ENCODE data around the gene PDE6G.

GRCh38 chr17:81651692-81652091 lies 4.7 kb downstream of the PDE6G start:
- TF ChIP-seq CTCF (IDR thresholded peaks at IDR 0.05) (no peak), POLR2A (IDR thresholded peaks at IDR 0.05) (no peak)

Data from thyroid gland (tissue), 4 donors.